ENCODE measurements around the gene USP43.

GRCh38 chr17:9666461-9667050 is 21.2 kb downstream of the USP43 start:
- TF ChIP-seq, protein P1, sequence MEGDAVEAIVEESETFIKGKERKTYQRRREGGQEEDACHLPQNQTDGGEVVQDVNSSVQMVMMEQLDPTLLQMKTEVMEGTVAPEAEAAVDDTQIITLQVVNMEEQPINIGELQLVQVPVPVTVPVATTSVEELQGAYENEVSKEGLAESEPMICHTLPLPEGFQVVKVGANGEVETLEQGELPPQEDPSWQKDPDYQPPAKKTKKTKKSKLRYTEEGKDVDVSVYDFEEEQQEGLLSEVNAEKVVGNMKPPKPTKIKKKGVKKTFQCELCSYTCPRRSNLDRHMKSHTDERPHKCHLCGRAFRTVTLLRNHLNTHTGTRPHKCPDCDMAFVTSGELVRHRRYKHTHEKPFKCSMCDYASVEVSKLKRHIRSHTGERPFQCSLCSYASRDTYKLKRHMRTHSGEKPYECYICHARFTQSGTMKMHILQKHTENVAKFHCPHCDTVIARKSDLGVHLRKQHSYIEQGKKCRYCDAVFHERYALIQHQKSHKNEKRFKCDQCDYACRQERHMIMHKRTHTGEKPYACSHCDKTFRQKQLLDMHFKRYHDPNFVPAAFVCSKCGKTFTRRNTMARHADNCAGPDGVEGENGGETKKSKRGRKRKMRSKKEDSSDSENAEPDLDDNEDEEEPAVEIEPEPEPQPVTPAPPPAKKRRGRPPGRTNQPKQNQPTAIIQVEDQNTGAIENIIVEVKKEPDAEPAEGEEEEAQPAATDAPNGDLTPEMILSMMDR (conservative IDR thresholded peaks at IDR 0.05; ENCODE audit: low read depth, low read length), result no peak
- no peak for TF ChIP-seq EZH2 (IDR thresholded peaks at IDR 0.05; ENCODE audit: borderline replicate concordance, low read depth, low read length, poor library complexity, severe bottlenecking)
